Kasumi-1 (cell line): ENCODE measurements around the gene EML4.

Experiments
- DNase-seq, 2 experiments: peaks; one replicate each; lab custom pipeline; 2025; lab: John Stamatoyannopoulos, UW

The EML4 gene

GRCh38 chr2:42196070-42196402 lies 26.9 kb downstream of the EML4 start:
- DNase-seq, result no peak

- DNase-seq, result peak; percentile 89 to 92
These were observed 27.5 kb downstream of the EML4 start for GRCh38 chr2:42196403-42197267.

GRCh38 chr2:42197792-42198191 lies 28.6 kb downstream of the EML4 start:
- no peak for DNase-seq

GRCh38 chr2:42198466-42198865 lies 29.3 kb downstream of the EML4 start:
- DNase-seq, result no peak

GRCh38 chr2:42199002-42199401 lies 29.8 kb downstream of the EML4 start:
- no peak for DNase-seq

GRCh38 chr2:42199626-42200025 lies 30.5 kb downstream of the EML4 start:
- no peak for DNase-seq

- DNase-seq, result no peak
These were observed 32.0 kb downstream of the EML4 start for GRCh38 chr2:42200926-42201855.

GRCh38 chr2:42202634-42203008 lies 33.5 kb downstream of the EML4 start:
- no peak for DNase-seq

GRCh38 chr2:42203792-42204191 lies 34.6 kb downstream of the EML4 start:
- DNase-seq, result no peak

GRCh38 chr2:42205337-42205736 lies 36.2 kb downstream of the EML4 start:
- DNase-seq, result no peak

GRCh38 chr2:42207826-42208225 lies 38.7 kb downstream of the EML4 start:
- DNase-seq, result no peak

GRCh38 chr2:42210203-42210602 lies 41.0 kb downstream of the EML4 start:
- no peak for DNase-seq

GRCh38 chr2:42211291-42211690 lies 42.1 kb downstream of the EML4 start:
- no peak for DNase-seq

GRCh38 chr2:42214669-42215068 lies 45.5 kb downstream of the EML4 start:
- no peak for DNase-seq

GRCh38 chr2:42216694-42217093 lies 47.5 kb downstream of the EML4 start:
- no peak for DNase-seq

GRCh38 chr2:42217307-42217706 lies 48.2 kb downstream of the EML4 start:
- DNase-seq, result no peak

GRCh38 chr2:42217914-42218313 lies 48.8 kb downstream of the EML4 start:
- no peak for DNase-seq

GRCh38 chr2:42218712-42219111 lies 49.6 kb downstream of the EML4 start:
- no peak for DNase-seq

GRCh38 chr2:42219160-42219559 lies 50.0 kb downstream of the EML4 start:
- DNase-seq, result no peak

GRCh38 chr2:42220566-42220965 lies 51.4 kb downstream of the EML4 start:
- no peak for DNase-seq

- DNase-seq, result no peak
These were observed 54.1 kb downstream of the EML4 start for GRCh38 chr2:42223067-42223854.

- DNase-seq, result no peak
These were observed 54.7 kb downstream of the EML4 start for GRCh38 chr2:42223855-42224268.
